WTC11 (cell line): ENCODE data around the gene MTG1. TPM values are rescaled to one million over a fixed set of nuclear protein-coding genes. Genes with fewer than 3 reads are reported as not detected.

Source experiments
- CBFB ChIP-seq: sonication (generic); formaldehyde crosslinking; IDR thresholded peaks from 2 replicates; pipeline ENCODE4 v1.8.1; 2022; ENCODE audit warnings: mild to moderate bottlenecking, low read depth, missing genetic modification reagents
- EMX1 ChIP-seq: fragments of 250-450 bp; sonication (Bioruptor Pico); IDR thresholded peaks from 2 replicates; pipeline ENCODE4 v1.8.0; 2021; ENCODE audit warnings: mild to moderate bottlenecking
- ESRRA ChIP-seq: sonication (generic); formaldehyde crosslinking; IDR thresholded peaks from 2 replicates; pipeline ENCODE4 v1.8.1; 2022; ENCODE audit warnings: mild to moderate bottlenecking, missing genetic modification reagents, borderline replicate concordance
- HMGA2 ChIP-seq: fragments of 250-450 bp; sonication (Bioruptor Pico); IDR thresholded peaks from 2 replicates; pipeline ENCODE4 v1.4.0; 2021; ENCODE audit warnings: mild to moderate bottlenecking, moderate library complexity
- IRF2 ChIP-seq: sonication (generic); formaldehyde crosslinking; IDR thresholded peaks from 2 replicates; pipeline ENCODE4 v1.8.0; 2022; ENCODE audit warnings: low read depth, missing genetic modification reagents, borderline replicate concordance
- NFE2L1 ChIP-seq: sonication (generic); formaldehyde crosslinking; IDR thresholded peaks from 2 replicates; pipeline ENCODE4 v1.8.1; 2023; ENCODE audit warnings: missing genetic modification reagents
- NR2C2 ChIP-seq: sonication (generic); formaldehyde crosslinking; IDR thresholded peaks from 2 replicates; pipeline ENCODE4 v1.8.0; 2022; ENCODE audit warnings: mild to moderate bottlenecking, missing genetic modification reagents
- RORB ChIP-seq: fragments of 250-450 bp; sonication (Bioruptor Pico); IDR thresholded peaks from 2 replicates; pipeline ENCODE4 v1.9.0; 2021; ENCODE audit warnings: mild to moderate bottlenecking
- TEAD4 ChIP-seq: sonication (generic); formaldehyde crosslinking; IDR thresholded peaks from 2 replicates; pipeline ENCODE4 v1.8.0; 2022; ENCODE audit warnings: mild to moderate bottlenecking, missing genetic modification reagents
- ZBTB21 ChIP-seq: sonication (generic); formaldehyde crosslinking; IDR thresholded peaks from 2 replicates; pipeline ENCODE4 v1.8.1; 2023; ENCODE audit warnings: mild to moderate bottlenecking, missing genetic modification reagents, borderline replicate concordance
- ZNF138 ChIP-seq: sonication (generic); formaldehyde crosslinking; conservative IDR thresholded peaks from 2 replicates; pipeline ENCODE4 v1.8.1; 2022; ENCODE audit warnings: mild to moderate bottlenecking, moderate library complexity, missing genetic modification reagents
- ZNF416 ChIP-seq: fragments of 250-450 bp; sonication (Bioruptor Pico); IDR thresholded peaks from 2 replicates; pipeline ENCODE4 v1.9.0; 2021; ENCODE audit warnings: mild to moderate bottlenecking, inconsistent platforms
- total RNA-seq: library from RNA; stranded (reverse); gene quantifications from 3 replicates; pipeline ENCODE4 v1.2.3, GENCODE V29; 2021
- TF ChIP-seq, protein P1 (sequence below): sonication (generic); formaldehyde crosslinking; IDR thresholded peaks from 2 replicates; pipeline ENCODE4 v1.8.1; 2023; ENCODE audit warnings: mild to moderate bottlenecking, moderate library complexity, missing genetic modification reagents
- TF ChIP-seq, protein P2 (sequence below): sonication (generic); formaldehyde crosslinking; IDR thresholded peaks from 2 replicates; pipeline ENCODE4 v1.8.1; 2022; ENCODE audit warnings: missing genetic modification reagents, borderline replicate concordance
- TF ChIP-seq, protein P3 (sequence below): fragments of 250-450 bp; sonication (Bioruptor Pico); IDR thresholded peaks from 2 replicates; pipeline ENCODE4 v2.1.2; 2022; ENCODE audit warnings: mild to moderate bottlenecking, moderate library complexity
- TF ChIP-seq, protein P4 (sequence below): sonication (generic); formaldehyde crosslinking; IDR thresholded peaks from 2 replicates; pipeline ENCODE4 v1.8.1; 2022; ENCODE audit warnings: mild to moderate bottlenecking, missing genetic modification reagents, moderate library complexity, borderline replicate concordance
- TF ChIP-seq, protein P5 (sequence below): sonication (generic); formaldehyde crosslinking; IDR thresholded peaks from 2 replicates; pipeline ENCODE4 v1.8.1; 2023; ENCODE audit warnings: mild to moderate bottlenecking, missing genetic modification reagents, moderate library complexity
- TF ChIP-seq, protein P6 (sequence below): fragments of 250-450 bp; sonication (Bioruptor Pico); IDR thresholded peaks from 2 replicates; pipeline ENCODE4 v1.9.0; 2021; ENCODE audit warnings: mild to moderate bottlenecking
- TF ChIP-seq, protein P7 (sequence below): sonication (generic); formaldehyde crosslinking; IDR thresholded peaks from 2 replicates; pipeline ENCODE4 v1.8.0; 2023; ENCODE audit warnings: mild to moderate bottlenecking, missing genetic modification reagents
- TF ChIP-seq, protein P8 (sequence below): sonication (generic); formaldehyde crosslinking; IDR thresholded peaks from 2 replicates; pipeline ENCODE4 v1.8.1; 2022; ENCODE audit warnings: low read depth, missing genetic modification reagents, borderline replicate concordance
- TF ChIP-seq, protein P9 (sequence below): sonication (generic); formaldehyde crosslinking; IDR thresholded peaks from 2 replicates; pipeline ENCODE4 v1.8.1; 2022; ENCODE audit warnings: mild to moderate bottlenecking, moderate library complexity, missing genetic modification reagents
- TF ChIP-seq, protein P10 (sequence below): fragments of 250-450 bp; sonication (Bioruptor Pico); IDR thresholded peaks from 2 replicates; pipeline ENCODE4 v1.9.0; 2021; ENCODE audit warnings: mild to moderate bottlenecking

Gene MTG1
- total RNA-seq, 1 experiment from 2014 or later = 63.0 TPM

DNA sequence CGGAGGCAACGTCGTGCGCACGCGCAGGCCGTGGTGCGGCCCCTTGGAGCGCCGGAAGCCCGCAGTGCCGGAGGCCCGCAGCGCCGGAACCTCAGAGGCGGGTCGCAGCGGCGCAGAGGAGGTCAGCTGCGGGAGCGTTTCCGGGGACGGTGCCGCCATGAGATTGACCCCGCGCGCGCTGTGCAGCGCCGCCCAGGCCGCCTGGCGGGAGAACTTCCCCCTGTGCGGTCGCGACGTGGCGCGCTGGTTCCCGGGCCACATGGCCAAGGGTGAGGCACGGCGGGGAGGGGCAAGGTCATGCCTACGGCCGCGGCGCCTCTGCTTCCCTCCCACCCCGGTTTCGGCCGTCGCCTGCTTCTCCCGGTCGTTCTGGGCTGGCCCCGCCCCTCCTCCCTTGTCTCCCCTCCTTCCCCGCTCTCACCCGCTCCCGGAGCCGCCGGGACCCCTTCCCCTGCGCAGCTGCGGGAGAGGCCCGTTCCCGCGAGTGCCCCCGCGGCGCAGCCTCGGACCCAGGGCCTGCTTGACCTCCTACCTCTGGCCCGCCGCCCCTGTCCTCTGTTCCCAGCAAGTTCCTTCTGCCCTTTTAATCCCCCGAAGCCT is at the start of gene MTG1 (continued):
- TF ChIP-seq, protein P1, sequence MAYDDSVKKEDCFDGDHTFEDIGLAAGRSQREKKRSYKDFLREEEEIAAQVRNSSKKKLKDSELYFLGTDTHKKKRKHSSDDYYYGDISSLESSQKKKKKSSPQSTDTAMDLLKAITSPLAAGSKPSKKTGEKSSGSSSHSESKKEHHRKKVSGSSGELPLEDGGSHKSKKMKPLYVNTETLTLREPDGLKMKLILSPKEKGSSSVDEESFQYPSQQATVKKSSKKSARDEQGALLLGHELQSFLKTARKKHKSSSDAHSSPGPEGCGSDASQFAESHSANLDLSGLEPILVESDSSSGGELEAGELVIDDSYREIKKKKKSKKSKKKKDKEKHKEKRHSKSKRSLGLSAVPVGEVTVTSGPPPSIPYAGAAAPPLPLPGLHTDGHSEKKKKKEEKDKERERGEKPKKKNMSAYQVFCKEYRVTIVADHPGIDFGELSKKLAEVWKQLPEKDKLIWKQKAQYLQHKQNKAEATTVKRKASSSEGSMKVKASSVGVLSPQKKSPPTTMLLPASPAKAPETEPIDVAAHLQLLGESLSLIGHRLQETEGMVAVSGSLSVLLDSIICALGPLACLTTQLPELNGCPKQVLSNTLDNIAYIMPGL (CRISPR knock-in tag) = peak; percentile 76; the same call in 1 of the 2 replicates
- no peak for TF ChIP-seq NFE2L1 (CRISPR knock-in tag)
- TF ChIP-seq, protein P2, sequence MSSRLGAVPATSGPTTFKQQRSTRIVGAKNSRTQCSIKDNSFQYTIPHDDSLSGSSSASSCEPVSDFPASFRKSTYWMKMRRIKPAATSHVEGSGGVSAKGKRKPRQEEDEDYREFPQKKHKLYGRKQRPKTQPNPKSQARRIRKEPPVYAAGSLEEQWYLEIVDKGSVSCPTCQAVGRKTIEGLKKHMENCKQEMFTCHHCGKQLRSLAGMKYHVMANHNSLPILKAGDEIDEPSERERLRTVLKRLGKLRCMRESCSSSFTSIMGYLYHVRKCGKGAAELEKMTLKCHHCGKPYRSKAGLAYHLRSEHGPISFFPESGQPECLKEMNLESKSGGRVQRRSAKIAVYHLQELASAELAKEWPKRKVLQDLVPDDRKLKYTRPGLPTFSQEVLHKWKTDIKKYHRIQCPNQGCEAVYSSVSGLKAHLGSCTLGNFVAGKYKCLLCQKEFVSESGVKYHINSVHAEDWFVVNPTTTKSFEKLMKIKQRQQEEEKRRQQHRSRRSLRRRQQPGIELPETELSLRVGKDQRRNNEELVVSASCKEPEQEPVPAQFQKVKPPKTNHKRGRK (CRISPR knock-in tag) = no peak
- peak; percentile 74; the same call in 1 of the 2 replicates for TF ChIP-seq ZNF416
- TF ChIP-seq, protein P3, sequence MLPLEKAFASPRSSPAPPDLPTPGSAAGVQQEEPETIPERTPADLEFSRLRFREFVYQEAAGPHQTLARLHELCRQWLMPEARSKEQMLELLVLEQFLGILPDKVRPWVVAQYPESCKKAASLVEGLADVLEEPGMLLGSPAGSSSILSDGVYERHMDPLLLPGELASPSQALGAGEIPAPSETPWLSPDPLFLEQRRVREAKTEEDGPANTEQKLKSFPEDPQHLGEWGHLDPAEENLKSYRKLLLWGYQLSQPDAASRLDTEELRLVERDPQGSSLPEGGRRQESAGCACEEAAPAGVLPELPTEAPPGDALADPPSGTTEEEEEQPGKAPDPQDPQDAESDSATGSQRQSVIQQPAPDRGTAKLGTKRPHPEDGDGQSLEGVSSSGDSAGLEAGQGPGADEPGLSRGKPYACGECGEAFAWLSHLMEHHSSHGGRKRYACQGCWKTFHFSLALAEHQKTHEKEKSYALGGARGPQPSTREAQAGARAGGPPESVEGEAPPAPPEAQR = no peak
- no peak for TF ChIP-seq IRF2 (CRISPR knock-in tag)
- TF ChIP-seq RORB (CRISPR knock-in tag) = no peak
- peak; percentile 81; the same call in 1 of the 2 replicates for TF ChIP-seq EMX1 (CRISPR knock-in tag)
- no peak for TF ChIP-seq CBFB
- no peak for TF ChIP-seq HMGA2 (CRISPR knock-in tag)
- TF ChIP-seq, protein P4, sequence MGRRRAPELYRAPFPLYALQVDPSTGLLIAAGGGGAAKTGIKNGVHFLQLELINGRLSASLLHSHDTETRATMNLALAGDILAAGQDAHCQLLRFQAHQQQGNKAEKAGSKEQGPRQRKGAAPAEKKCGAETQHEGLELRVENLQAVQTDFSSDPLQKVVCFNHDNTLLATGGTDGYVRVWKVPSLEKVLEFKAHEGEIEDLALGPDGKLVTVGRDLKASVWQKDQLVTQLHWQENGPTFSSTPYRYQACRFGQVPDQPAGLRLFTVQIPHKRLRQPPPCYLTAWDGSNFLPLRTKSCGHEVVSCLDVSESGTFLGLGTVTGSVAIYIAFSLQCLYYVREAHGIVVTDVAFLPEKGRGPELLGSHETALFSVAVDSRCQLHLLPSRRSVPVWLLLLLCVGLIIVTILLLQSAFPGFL (CRISPR knock-in tag) = peak; percentile 81; the same call in 1 of the 2 replicates
- TF ChIP-seq NR2C2 (CRISPR knock-in tag) = peak; percentile 70
- TF ChIP-seq, protein P5, sequence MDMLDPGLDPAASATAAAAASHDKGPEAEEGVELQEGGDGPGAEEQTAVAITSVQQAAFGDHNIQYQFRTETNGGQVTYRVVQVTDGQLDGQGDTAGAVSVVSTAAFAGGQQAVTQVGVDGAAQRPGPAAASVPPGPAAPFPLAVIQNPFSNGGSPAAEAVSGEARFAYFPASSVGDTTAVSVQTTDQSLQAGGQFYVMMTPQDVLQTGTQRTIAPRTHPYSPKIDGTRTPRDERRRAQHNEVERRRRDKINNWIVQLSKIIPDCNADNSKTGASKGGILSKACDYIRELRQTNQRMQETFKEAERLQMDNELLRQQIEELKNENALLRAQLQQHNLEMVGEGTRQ (CRISPR knock-in tag) = peak; percentile 77
- TF ChIP-seq, protein P6, sequence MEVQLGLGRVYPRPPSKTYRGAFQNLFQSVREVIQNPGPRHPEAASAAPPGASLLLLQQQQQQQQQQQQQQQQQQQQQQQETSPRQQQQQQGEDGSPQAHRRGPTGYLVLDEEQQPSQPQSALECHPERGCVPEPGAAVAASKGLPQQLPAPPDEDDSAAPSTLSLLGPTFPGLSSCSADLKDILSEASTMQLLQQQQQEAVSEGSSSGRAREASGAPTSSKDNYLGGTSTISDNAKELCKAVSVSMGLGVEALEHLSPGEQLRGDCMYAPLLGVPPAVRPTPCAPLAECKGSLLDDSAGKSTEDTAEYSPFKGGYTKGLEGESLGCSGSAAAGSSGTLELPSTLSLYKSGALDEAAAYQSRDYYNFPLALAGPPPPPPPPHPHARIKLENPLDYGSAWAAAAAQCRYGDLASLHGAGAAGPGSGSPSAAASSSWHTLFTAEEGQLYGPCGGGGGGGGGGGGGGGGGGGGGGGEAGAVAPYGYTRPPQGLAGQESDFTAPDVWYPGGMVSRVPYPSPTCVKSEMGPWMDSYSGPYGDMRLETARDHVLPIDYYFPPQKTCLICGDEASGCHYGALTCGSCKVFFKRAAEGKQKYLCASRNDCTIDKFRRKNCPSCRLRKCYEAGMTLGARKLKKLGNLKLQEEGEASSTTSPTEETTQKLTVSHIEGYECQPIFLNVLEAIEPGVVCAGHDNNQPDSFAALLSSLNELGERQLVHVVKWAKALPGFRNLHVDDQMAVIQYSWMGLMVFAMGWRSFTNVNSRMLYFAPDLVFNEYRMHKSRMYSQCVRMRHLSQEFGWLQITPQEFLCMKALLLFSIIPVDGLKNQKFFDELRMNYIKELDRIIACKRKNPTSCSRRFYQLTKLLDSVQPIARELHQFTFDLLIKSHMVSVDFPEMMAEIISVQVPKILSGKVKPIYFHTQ (CRISPR knock-in tag) = no peak
- no peak for TF ChIP-seq ZNF138 (CRISPR knock-in tag)
- TF ChIP-seq, protein P7, sequence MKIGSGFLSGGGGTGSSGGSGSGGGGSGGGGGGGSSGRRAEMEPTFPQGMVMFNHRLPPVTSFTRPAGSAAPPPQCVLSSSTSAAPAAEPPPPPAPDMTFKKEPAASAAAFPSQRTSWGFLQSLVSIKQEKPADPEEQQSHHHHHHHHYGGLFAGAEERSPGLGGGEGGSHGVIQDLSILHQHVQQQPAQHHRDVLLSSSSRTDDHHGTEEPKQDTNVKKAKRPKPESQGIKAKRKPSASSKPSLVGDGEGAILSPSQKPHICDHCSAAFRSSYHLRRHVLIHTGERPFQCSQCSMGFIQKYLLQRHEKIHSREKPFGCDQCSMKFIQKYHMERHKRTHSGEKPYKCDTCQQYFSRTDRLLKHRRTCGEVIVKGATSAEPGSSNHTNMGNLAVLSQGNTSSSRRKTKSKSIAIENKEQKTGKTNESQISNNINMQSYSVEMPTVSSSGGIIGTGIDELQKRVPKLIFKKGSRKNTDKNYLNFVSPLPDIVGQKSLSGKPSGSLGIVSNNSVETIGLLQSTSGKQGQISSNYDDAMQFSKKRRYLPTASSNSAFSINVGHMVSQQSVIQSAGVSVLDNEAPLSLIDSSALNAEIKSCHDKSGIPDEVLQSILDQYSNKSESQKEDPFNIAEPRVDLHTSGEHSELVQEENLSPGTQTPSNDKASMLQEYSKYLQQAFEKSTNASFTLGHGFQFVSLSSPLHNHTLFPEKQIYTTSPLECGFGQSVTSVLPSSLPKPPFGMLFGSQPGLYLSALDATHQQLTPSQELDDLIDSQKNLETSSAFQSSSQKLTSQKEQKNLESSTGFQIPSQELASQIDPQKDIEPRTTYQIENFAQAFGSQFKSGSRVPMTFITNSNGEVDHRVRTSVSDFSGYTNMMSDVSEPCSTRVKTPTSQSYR (CRISPR knock-in tag) = no peak
- TF ChIP-seq ZBTB21 (CRISPR knock-in tag) = 0 out of 2 replicates have a peak, but pooled peaks have one; percentile 43
- 0 out of 2 replicates have a peak, but pooled peaks have one; percentile 29 for TF ChIP-seq TEAD4
- TF ChIP-seq, protein P8, sequence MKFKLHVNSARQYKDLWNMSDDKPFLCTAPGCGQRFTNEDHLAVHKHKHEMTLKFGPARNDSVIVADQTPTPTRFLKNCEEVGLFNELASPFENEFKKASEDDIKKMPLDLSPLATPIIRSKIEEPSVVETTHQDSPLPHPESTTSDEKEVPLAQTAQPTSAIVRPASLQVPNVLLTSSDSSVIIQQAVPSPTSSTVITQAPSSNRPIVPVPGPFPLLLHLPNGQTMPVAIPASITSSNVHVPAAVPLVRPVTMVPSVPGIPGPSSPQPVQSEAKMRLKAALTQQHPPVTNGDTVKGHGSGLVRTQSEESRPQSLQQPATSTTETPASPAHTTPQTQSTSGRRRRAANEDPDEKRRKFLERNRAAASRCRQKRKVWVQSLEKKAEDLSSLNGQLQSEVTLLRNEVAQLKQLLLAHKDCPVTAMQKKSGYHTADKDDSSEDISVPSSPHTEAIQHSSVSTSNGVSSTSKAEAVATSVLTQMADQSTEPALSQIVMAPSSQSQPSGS = no peak
- peak; percentile 81; the same call in 1 of the 2 replicates for TF ChIP-seq ESRRA (CRISPR knock-in tag)
- TF ChIP-seq, protein P9, sequence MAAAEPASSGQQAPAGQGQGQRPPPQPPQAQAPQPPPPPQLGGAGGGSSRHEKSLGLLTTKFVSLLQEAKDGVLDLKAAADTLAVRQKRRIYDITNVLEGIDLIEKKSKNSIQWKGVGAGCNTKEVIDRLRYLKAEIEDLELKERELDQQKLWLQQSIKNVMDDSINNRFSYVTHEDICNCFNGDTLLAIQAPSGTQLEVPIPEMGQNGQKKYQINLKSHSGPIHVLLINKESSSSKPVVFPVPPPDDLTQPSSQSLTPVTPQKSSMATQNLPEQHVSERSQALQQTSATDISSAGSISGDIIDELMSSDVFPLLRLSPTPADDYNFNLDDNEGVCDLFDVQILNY = peak; percentile 94; the same call in 1 of the 2 replicates
- TF ChIP-seq, protein P10, sequence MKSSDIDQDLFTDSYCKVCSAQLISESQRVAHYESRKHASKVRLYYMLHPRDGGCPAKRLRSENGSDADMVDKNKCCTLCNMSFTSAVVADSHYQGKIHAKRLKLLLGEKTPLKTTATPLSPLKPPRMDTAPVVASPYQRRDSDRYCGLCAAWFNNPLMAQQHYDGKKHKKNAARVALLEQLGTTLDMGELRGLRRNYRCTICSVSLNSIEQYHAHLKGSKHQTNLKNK (CRISPR knock-in tag) = no peak
